NCI-H2029 treated with DMSO at 0.1 percent for 48 hours (cell line): ENCODE results near the gene ADPRS.

Experiments
- DNase-seq: peaks from one replicate; lab custom pipeline; 2025; lab: John Stamatoyannopoulos, UW

ADPRS gene

DNA sequence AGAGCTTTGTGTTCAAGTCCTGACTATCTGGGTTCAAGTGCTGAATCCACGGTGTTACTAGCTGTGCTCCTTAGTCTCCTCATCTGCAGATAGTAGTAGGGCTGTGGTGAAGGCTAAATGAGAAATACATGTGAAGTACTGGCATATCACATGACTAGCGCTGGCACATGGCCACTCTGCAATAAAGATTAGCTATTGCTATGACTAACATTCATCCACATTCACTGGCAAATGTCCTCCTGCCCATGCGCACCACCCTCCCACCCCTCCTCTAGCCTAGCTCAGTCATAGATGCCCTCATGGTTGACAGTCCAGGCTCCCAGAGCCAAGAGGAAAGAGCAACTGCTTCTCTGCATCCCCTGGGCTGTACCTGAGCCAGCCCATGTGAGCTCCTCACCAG lies 44.8 kb downstream of the ADPRS start:
- peak; percentile 51 for DNase-seq

- no peak for DNase-seq
Observed at GRCh38 chr1:36134031-36134430, 45.3 kb downstream of the ADPRS start.

GRCh38 chr1:36134505-36135329 lies 46.0 kb downstream of the ADPRS start:
- no peak for DNase-seq

DNA sequence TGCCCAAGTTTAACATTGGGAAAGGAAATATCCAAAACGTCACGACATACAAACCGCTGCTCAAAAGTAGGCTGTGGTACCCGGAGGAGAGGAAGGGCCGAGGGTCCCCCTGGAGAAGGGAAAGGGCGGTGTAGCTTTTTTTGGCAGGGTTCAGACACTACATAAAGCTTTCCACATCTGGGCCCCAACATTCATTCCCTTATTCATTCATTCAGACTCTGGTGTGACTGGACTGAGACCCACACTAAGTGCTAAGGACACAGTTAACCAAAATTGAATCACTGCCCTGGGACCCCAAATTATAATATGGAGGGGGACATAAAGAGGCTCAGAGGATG lies 46.6 kb downstream of the ADPRS start:
- no peak for DNase-seq

- DNase-seq = no peak
Observed at GRCh38 chr1:36135796-36136195, 47.1 kb downstream of the ADPRS start.

DNA sequence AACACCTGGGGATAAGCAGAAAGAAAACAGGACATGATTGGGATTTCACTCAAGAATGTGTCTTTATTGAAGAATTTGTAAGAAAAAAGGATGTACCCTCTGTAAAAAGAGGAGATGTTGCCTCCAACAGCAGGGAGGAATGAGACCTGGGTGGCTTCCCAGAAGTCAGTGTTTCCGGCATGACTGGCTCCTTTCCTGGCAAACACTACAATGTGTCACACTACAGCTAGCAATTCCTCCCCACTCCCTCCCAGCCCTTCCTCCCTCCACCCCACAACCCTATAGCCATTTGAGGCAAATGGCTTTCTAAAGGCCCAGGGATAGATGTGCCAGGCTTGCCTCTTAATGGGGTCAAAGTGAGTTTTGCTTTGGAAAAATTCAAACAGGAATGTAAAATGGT lies 47.8 kb downstream of the ADPRS start:
- DNase-seq = peak; percentile 8

GRCh38 chr1:36137226-36137625 lies 48.5 kb downstream of the ADPRS start:
- no peak for DNase-seq

- peak; percentile 60 for DNase-seq
Observed at GRCh38 chr1:36137776-36138175, 49.1 kb downstream of the ADPRS start.

DNA sequence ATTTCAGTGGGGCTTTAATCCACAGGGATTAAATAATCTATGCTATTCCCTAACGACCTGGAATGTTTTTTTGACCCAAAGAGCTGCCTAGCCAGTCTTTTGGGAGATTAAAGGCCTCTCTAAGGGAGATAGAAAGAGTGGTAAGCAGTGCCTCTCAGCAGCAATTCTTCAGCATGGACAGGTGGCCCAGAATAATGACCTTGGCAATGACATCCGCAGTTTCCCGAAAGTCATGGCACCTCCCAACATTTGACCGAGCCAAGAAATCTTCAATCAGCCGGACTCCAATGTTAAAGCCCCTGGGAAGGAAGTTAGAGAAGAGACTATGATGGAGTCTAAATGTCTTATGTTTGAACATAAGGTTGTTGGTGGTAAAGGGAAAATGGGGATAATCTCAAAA lies 50.8 kb downstream of the ADPRS start:
- DNase-seq = no peak

DNA sequence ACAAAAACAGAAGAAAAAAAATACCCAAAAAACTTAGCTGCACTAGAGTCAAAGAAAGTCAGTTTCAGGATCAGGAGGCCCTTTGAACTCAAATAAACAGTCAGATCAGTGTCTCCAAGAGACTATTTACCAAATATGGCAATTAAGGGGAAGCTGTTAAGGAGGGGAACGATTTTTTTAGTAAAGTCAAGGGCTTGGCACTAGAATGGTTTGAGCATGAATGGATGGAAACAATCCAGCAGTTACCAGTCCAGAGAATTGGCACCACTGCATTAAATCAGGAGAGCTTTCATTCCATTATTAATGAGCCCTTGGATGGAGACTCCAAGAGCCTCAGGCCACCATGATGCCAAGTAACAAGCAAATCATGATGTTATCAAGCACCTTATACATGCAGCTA lies 53.4 kb downstream of the ADPRS start:
- peak; percentile 88 for DNase-seq

DNA sequence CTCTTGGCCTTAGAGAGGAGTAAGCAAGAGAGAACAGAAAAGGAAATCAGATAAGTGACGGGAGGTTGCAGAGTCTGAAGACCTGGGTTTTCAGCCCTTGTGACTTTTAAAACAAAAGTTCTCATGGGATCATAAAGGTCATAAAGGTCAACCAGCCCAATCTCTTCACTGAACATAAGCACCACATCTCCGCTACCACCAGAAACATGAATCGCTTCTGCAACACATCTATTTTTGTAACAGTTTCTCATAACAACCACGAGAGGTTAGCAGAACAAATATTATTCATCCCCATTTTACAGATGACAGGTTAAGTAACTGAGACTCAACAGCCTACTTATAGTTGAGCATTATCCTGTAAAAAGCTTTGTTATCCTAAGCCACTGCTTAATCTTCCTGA lies 54.7 kb downstream of the ADPRS start:
- no peak for DNase-seq
